GM18519 (cell line): Measurements from ENCODE around the gene TBR1.

Experiments used
- ATAC-seq: cut with Tn5 transposase; IDR thresholded peaks from one replicate; pipeline ENCODE4 v1.9.1; 2021; ENCODE audit warnings: mild to moderate bottlenecking, moderate library complexity; ENCODE audit not compliant: unreplicated experiment, low FRiP score

The TBR1 gene

DNA sequence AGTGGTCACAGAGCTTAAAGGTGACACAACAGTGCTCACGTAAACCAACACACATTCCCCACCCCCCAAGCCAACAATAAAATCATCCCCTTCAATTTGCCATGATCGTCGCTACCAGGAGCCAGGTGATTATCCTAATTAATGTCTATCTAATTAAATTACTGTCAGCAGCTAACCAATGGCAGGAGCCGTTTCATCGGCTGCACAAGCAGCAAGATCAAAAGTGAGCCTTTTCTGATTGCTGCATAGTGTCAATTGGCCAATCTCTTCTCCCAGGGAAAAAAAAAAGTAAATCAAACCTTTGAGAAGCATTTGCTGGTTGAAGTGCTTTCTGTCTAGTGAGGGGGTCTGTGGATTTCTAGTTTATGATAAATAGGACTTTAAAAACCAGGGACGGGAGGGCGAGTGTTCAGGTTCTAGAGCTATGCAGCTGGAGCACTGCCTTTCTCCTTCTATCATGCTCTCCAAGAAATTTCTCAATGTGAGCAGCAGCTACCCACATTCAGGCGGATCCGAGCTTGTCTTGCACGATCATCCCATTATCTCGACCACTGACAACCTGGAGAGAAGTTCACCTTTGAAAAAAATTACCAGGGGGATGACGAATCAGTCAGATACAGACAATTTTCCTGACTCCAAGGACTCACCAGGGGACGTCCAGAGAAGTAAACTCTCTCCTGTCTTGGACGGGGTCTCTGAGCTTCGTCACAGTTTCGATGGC, at the start of gene TBR1:
Gene TBR1, plus strand, starts transcription at position 311 of the 721 bp plus-strand sequence. Its CDS starts 114 bp downstream, at position 425.
- no peak for ATAC-seq

DNA sequence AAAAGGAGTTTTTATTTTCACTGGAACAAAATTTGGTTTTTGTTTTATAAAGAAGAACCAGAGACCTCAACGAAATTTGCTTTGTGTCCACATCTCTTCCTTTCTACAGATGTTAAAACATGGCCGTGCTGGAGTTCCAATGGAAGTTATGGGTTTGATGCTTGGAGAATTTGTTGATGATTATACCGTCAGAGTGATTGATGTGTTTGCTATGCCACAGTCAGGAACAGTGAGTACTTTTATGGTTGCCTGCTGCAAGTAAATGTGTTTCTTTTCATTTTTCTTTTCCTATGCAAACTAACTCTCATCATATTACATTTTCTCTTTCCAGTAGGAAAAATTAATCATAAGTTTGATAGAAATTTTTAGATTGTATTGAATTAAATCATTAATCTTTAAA, 48.4 kb upstream of the TBR1 start:
- ATAC-seq = no peak

DNA sequence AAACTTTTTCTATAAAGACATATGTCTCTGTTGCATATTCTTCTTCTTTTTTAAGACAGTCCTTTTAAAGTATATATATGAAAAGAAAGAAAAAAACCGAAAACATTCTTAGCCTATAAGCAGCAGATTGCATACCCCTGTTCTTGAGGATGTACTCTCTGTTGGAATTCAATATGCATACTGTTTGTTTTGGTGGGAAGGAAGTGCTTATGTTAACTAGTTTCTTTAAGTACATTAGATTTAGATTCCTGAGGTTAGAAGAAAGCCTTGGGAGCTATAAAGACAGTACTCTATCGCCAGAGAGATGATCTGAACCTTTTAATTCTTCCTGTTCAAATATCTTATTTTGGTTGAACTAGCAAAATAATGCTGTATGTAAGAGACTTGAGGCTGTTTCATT, 46.8 kb upstream of the TBR1 start:
- no peak for ATAC-seq

DNA sequence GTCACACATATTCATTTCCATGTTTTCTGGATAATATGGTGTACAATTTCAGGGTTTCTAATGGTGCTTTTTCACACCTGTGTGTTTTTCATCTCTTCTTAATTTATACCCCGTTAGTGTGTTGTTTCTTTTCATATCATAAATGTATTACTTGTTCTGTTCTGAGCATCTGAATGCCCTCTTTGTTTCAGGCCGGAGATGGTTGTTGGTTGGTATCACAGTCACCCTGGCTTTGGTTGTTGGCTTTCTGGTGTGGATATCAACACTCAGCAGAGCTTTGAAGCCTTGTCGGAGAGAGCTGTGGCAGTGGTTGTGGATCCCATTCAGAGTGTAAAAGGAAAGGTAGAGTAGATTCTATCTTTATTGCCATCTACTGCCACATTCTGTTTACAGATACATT, 45.1 kb upstream of the TBR1 start:
- no peak for ATAC-seq

DNA sequence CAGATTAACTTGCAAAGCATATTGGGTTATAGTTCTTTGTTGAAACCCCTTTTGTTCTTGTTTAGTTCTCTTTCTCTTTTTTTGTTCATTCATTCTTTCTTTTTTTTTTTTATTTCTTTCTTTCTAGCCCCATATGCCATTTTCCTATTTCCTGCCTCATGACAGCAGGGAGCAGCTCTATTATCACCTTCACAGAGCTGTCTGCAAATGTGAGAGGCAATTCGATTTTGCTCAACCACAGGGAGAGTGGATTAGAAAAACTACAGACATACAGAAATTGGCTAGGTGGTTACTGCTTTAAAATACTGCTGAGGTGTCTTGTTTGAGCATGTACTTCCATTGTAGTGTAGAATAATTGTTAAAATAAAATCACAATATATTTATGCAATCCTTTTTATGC, 44.2 kb upstream of the TBR1 start:
- ATAC-seq = no peak

DNA sequence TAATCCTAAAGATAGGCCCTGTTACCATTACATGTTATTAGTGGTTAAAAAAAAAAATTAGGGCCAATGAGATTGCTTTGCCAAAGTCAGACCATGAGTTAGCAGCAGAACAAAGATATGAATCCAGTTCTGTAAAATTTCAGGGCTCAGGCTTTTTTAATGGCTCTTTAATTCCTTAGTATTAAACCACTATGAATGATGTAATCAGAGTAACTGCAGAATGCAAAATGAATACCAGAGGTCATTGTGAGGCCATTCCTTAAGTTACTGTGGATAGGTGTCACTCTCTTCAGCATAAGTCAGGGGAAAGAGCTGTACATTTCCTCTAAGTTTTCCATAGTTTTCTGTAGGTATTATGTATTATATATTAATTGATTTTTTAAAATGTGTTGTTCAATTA, 42.2 kb upstream of the TBR1 start:
- no peak for ATAC-seq

DNA sequence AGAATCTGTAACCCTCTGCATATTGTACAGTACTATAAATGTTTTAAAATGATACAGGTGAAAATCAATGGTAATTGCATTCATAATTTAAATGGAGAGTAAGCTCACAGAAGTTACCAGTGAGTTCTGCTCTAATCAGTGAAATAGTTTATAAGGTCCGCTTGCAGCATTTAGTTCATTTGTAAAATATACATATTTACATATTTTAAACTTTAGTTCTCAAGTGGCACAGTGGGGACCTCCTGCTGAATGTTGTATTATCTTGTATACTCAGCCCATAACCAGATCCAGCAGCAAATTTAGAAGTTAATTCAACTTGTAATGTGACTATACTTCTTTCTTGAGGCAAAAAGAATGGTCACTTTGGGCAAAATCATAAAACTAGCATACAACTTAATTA, 41.7 kb upstream of the TBR1 start:
- no peak for ATAC-seq

DNA sequence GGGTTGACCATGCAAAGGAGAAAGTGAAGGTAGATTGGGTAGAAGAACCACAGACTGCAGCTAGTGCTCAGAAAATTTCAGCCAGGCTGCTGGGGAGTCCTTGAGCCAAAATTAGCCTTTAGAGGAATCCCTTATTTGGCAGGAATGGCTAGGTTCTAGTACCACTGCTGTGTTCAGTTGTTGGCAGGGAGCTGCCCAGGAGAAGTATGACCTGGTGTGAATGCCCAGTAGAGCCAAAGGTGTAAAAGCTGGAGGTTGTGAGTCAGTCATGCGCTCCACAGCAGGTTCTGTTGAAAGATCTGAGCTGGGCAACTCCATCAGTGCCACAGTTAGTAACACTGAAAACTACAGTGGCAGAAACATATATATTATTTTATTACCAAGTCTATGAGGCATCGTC, 36.4 kb upstream of the TBR1 start:
- ATAC-seq = no peak

DNA sequence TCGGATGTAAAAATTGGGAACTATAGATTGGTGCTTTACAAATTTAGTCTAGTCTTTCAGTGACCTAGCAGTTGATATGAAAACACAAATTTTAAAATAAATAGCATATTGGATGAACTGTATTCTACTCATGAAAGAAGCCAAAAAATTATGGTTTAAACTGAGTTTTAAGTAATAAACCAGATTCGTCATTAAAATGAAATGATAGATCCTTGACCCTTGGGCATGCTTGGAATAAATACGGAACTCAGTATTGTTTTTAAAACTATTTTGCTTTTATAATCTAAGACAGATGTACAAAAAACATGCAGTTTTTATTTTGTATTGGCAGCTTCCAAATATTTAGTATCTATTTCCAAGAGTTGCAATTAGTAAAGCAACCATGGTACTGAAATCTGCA, 34.6 kb upstream of the TBR1 start:
- ATAC-seq = no peak

DNA sequence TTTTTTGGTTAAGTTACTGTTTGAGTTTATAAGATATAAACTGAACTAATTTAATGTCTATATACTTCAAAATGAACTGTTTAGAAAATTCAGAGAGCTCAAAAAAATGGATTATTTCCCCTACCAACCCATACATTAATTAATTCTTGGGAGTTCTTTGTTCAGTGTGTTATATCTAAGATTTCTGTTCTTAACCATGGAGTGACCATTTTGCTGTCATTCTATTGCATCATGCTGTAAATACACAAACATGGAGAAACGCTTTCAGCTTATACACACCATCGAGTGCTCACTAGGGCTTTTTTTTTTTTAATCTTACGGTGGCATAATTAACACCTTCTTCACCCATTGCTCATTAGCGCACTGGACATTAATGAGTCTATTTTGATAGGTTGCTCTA, 33.4 kb upstream of the TBR1 start:
- ATAC-seq = no peak

DNA sequence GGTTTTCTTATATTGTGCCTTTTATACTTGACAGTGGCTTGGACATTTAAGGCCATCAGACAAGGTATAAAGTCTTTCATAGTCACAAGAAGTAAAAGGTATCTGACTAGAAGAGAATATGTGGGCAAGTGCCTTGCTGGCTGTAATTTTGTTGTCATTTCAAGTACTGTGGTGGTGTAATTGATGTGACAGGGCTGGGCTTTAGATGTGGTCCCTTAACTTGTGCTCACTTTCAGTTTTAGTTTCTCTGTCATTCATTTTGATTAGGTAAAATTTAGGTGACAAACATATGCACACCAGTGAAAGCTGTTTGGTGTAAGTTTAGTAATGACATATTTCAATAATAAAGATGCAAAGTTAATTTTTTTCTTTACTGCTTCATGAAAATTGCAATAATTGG, 31.2 kb upstream of the TBR1 start:
- ATAC-seq = peak; percentile 65

DNA sequence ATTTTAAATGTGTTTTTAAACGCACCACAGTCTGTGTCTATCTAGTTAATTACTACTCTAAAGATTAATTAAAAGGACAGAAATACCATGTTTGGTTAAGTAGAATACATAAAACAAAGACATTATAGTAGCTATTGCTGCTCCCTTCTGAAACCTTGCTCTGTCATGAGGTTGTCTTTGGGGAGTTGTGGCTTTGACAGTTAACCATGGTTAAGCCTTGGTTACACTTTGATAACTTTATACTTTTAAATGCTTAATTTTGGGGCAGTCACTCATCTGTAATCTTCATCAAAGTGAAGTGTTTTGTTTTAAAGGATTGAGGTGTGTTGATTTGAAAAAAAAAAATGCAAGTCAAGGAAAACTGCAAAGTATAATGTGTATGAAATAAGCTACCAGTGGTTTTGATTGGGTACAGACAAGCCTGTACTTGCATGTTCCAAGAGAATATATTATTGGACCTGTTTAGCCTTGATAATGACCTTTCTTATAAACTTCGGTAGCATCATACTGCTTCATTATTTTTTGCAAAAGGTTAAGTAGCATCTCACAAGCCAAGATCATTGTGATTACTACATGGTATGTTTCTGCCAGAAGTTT, 29.8 kb upstream of the TBR1 start:
- peak; percentile 42 for ATAC-seq

DNA sequence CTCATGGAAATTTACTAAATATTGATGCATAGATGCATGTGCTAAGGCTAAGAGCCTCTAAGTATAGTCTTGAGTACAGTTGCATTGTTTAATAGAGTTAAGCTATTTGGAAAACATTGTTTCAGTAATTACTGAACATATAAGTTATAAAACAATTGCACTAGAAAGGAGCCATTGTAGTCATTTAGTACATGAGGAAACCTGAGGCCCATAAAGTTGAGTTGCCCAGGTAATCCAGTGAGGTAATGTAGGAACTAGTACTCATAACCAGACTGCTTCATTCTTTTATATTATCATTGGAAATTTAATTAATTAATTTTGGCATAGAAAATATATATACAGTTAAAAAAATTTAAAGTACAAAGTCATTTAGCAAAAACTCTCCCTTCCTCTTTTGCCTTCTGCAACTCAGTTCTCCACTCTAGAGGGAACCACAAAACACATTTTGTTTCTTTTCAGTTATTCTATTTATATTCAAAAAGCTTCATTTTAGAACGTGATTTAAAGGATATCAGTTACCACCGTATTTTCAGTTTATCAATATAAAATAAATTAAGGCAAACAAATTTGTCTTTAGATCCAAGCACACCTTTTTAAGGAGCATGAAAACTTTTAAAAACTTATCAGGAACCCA, 27.8 kb upstream of the TBR1 start:
- peak; percentile 28 for ATAC-seq

DNA sequence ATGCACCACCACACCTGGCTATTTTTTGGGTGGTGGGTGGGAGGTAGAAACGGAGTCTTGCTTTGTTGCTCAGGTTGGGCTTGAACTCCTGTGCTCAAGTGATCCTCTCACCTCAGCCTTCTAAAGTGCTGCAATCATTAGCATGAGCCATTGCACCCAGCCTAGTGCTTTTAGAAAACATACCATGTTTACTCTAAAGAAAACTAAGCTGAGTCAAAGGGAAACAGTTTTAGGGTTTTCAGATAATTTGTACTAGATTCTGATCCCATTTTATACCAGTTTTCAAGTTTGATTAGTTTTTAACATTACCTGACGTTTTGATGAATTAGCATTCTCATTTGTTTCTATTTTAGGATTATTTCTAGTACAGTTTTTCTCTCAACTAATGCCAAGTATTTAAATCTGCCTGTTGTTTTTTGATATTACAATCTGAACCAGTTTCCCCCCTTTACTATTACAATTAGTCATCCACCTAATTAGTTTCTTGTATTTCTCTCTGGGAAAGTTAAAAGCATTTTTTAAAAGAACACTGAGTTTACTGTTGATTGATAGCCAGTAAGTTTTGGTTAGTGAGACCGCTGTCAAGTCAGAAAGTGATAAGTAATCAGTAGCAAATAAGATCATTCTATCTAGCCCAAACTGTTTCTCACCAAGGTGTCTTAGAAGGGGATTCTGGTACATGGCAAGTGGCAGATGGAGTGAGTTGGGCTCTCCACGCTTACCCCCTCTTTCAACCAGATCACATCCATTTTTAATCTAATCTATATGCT, 24.2 kb upstream of the TBR1 start:
- no peak for ATAC-seq

DNA sequence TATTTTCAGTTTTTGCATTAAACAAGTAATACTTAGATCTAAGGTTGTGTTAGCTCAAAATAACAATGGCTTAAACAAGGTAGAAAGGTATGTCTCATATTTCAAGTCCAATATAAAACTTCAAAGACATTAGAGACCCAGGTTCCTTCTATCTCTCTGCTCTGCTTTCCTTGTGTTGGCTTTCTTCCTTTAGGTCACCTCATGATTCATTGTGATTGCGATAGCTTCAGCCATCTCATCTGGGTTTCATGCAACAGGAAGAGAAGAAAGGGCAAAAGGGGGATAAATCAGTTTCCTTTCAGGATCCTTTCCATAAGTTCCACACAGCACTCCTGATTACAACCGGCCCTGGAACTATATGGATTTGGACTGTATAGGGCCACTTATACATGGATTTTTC, 16.0 kb upstream of the TBR1 start:
- ATAC-seq = no peak

DNA sequence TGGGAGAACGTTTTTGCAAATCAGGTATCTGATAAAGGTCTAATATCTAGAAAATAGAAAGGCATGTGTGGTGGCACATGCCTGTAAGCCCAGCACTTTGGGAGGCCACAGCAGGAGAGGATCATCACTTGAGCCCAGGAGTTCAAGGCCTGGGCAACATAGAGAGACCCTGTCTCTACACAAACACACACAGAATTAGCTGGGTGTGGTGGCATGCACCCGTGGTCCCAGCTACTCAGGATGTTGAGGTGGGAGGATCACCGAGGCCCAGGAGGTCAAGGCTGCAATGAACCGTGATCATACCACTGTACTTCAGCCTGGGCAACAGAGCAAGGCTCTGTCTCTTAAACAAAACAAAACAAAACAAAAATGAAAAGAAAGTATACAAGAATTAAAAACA, 13.8 kb upstream of the TBR1 start:
- no peak for ATAC-seq

DNA sequence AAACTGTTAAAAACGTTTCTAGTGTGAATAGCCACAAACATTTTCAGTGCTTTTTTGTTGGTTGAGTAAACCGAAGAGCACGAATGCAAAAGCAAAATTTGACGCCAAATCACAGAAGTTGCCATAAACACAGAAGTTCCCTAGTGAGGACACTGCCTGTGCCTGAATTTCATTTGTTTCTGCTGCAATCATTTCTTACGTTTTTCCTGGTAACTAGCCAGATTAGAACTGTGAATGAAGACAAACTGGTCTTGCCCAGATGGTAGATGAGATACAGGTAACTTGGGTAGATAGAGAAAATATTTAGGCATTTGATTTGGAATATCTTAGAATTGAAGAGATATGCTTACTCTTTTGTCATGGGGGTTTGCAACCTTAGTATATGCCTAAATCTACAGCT, 9.8 kb upstream of the TBR1 start:
- ATAC-seq = no peak

DNA sequence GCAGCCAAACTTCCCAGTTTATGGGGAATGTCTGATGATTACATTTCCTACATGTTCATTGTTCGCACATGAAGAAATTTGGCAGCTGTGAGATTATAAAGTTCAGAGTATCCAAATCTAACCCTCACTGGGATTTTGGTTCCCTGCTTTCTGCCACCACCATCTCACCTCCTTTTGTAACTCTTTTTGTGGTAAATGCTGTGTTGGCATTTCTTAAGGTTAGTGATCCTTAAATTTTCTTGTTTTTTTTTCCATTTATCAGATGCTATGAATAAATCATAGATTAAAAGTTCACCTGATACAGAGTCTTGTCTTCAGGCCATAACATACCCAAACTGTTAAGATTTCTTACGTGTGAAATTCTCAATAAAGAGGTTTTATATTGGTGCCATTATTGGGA, 8.5 kb upstream of the TBR1 start:
- ATAC-seq = no peak

DNA sequence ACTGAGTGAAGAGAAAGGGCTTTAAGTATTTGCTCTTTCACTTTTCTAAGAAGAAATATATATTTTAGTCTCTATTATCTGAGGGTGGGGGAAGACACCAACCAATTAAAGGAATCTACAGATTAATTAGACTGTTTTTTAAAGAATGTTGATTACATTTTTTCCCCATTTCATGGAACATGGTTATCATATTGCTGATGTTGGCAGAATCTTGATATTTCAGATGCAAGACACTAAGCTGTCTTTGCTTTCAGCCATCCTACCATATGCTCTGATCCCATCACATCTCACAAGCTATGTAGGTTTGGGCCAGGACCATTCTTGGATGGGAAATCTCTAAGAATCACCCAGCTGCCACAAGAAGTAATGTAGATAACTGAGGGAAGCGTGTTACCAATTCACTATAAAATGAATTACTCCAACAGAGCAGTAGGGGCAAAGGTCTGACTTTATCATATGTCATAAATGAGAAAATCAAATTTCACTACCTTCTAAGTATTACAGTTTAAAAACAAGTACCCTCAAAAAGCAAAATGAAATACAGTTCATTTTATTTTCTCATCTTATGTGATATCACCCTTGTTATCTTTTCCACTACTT, 6.7 kb upstream of the TBR1 start:
- ATAC-seq = no peak

DNA sequence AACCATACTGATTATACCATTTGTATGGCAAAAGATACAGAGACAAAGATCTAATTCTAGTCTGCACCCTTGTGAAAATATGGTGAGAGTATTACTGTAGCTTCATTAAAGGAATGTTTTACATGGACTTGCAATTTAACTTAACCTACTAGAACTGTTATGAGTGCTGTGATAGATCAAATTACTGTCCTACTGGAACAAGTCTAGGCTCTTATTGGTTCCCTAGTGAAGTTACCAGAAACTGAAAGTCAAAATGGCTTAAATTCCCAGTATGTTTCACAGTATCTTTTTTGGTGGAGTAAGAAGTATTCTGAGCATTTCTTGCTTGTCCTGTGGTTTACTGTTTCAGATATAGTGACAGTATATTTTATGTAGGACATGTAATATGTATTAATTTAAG, 3.8 kb upstream of the TBR1 start:
- no peak for ATAC-seq
